ENCODE results near the gene RHBDL1.

DNA sequence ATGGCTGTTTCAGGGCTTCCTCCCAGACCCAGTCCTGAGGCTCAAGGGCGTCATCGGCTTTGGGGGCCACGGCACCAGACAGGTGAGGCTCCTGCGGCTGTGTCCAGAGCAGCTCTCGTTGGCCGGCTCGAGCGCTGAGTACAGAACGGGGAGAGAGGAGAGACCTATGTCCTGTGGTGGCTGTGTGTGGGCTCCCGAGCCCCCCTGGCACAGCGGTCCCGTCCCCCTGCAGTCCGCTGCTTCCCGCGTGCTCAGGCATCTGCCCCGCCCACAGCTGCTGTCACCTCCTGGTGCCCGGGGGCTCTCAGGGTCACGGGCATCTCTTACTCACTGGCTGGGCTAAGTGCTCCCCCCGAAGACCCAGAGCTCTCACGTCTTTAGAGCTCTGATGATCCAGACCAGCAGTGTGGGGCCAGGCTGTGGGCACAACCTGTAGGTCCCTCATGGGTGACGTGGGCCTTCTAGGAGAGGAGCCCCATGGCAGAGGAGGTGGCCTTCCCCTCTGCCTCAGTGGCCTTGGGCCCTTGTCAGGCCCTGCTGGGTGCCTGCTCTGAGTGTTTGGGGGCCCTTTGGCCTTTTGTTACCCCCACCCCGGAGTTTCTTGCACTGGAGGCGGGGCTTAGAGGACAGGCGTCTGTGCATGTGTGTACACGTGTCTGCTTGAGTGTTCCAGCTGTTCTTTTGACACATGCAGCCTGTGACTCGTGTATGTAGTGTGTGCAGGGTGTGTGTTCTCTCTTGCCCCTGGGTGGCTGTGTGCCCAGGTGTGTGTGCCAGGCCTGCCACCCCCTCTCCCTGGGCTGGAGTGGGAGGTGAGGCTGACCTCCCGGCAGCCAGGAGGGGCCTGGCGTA is 22.8 kb upstream of the RHBDL1 start:
- TF ChIP-seq TCF7L2 (IDR thresholded peaks at IDR 0.05; ENCODE audit: borderline replicate concordance, extremely low read depth, insufficient read depth, insufficient read length) (no peak), ZNF274 (IDR thresholded peaks at IDR 0.05; ENCODE audit: low read depth, low read length) (no peak)

Measured in HCT116 (cell line).